NCI-H510A (cell line): Measurements from ENCODE around the gene NFAM1.

Experiments used
- DNase-seq: peaks from one replicate; lab custom pipeline; 2025; lab: John Stamatoyannopoulos, UW

The NFAM1 gene

DNA sequence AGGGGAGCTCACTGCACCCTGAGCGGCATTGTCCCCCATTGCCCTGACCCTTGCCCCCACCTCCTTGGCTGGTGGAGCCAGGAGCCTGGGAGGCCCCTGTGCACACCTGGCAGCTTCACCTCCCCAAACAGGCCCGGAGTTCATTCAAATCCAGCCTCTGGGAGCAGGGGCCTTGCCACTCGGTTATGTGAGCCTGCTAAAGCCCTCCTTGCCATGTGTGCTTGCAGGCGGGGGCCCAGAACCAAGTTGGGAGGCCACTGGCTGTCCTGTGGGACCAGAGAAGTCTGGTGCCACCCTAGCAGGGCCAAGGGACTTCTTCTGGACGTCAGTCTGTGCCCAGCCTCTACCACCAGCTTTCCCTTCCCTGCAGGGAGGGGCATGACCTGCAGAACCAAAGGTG lies 48.9 kb downstream of the NFAM1 start:
- no peak for DNase-seq

GRCh38 chr22:42380769-42381551 lies 51.2 kb downstream of the NFAM1 start:
- DNase-seq = no peak

- peak; percentile 16 for DNase-seq
These were observed 52.2 kb downstream of the NFAM1 start for GRCh38 chr22:42379966-42380537.

DNA sequence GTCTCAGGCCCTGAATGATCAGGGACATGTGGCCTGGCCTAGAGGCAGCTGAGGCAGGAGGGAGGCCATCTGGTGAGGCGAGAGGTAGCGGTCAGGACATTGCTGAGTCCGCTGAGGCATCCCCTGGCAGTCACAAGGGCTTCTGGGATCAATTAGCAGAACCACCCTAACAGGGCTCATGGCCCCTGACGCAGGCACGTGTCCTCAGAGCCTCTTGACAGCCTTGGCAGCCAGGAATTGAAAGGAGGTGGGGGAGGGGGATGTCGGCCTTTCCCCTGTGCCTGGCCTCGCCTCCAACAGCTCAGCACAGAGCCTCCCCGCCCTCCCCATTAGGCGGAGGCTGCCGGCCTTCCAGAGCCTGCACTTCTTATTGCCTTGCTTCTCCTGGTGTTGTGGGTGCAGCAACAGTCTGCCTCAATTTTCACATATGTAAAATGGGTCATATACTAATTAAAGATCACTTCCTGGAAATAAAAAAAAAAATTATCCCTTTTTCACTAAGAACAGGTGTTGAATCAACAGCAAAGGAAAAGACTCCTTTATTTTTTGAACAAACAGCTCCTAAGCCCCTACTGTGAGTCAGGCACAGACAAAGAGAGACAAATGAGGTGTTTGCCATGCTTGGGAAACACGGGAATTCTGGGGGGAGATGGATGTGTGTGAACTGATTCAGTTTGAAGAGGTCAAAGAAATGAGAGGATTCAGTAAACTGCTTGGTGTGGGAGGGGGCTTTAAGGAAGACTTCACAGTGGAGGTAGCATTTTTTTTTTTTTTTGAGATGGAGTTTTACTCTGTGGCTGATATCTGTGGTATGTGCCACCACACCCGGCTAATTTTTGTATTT lies 55.3 kb downstream of the NFAM1 start:
- peak; percentile 78 for DNase-seq

DNA sequence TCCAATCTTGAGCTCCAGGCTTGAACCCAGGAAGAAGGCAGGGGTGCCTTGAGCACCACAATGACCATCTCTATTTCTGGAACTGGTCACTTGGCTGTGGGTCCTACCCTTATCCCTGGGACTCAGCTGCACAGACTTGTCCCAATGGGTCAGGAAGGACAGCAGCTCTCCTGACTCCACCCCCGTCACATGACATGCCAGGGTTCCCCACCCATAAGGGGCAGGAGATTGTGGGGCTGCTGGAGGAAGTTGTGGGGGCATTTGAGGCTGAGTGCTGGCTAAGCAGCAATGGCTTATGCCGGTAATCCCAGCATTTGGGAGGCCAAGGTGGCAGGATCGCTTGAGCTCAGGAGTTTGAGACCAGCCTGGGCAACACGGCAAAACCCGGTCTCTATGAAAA lies 56.2 kb downstream of the NFAM1 start:
- DNase-seq = no peak

DNA sequence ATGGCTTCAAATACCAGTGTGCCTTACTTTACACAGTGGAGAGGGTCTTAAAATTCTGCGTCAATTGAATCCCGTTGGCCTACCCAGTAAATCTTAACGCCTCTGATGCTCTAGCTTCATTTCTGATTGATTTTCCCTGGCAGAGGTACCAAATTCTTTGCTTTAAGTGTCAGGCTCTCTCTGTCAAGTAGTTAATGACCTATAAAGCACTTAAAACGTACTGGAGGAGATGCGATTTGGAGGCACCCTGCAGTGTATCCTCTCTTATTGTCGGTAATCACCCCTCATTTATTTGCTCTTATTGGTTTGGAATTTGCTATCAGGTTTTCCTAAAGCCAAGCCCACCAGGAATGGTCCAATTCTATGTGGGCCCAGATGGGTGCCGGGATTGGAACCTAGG lies 59.2 kb downstream of the NFAM1 start:
- DNase-seq = no peak

DNA sequence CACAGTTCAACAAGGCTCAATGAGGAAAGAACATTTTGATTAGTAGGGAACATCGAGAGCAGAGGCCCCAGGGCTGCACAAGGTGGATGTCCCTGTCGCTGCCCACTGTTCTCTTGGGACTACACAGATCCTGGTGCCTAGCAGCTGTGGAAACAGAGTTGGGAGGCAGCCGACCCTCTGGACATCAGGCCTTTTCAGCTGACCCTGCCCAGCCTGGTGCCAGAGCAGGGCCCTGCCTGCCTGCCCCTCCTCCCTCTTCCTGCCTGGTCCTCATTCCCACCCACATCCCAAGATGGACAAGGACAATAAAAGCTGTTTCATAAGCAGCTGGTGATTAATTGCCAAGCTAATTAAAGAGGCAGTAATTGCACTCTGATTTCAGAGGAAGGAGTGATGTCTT lies 60.7 kb downstream of the NFAM1 start:
- no peak for DNase-seq

GRCh38 chr22:42371099-42371498 lies 61.1 kb downstream of the NFAM1 start:
- no peak for DNase-seq

DNA sequence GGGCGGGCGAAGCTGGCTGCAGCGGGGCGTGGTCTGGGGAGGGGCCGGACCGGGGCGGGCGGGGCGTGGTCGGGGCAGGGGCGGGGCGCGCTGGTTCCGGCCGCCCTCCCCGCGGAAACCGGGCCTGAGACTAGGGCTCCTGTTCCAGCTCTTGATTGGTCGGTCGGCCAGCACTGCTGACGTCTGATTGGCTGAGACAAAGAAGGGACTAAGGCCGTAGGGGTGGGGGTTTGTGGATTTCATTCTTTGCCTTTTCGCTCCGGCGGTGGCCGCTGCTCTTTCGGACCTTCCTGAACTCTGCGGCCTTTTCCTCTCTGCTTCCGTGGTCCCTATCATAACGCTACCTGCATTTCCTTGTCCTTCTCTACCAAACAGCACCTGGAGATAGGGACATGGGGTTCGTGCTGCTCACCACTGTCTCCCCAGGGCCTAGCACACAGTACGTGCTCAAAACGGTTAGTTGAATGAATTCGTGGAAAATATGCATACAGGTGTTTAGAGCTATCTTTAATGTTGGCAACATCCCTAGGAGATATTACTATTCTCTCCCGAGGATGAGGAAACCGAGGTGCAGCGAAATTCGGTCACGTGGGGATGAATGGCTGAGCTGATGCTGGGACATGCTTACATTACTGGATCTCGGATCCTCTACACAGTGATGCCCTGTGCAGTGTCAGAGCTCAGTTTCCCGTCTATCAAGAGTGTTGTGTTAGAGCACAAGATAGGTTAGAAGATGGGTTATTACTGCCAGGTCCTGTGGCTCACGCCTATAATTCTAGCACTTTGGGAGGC lies 62.8 kb downstream of the NFAM1 start:
- peak; percentile 83 for DNase-seq

DNA sequence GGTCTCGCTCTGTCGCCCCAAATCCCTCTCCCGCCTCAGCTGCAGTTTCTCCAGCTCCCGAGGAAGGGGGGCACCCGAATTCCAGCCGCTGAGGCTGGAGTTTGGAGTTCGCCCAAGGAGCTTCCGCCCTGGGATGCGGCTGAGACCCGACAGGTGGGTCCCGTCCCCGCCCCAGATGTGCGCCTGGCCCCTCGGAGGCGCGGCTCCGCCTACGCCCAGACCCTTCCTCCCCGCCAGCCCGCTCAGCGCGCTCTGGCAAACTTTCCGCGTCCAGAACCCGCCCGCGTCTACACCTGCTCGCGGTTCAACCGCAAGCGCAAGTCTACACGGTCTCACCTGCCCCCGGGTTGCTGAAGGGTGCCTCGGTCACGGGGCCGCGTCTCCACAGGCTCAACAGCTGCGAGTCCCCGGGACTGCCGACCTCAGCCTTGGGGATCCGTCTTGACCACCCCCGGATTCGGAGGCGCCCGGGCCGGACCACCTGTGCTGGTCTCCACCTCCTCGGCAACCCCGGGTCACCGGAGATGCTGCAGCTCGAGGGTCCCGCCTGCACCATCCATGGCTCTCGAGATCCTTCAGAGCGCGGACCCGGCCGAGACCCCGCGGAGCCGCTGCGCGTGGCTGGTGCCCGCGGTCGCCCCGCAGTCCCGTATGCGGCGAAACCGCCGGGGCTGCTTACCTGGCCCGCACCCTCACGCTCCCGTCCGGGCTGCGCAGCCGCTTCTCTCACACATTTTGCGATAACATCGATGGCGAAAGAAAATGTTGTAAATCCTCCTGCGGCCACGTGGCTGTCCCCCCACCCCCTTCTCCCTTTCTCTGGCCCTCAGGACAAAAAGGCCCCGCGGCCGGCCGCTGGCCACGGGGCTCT lies 63.6 kb downstream of the NFAM1 start:
- peak; percentile 58 for DNase-seq

DNA sequence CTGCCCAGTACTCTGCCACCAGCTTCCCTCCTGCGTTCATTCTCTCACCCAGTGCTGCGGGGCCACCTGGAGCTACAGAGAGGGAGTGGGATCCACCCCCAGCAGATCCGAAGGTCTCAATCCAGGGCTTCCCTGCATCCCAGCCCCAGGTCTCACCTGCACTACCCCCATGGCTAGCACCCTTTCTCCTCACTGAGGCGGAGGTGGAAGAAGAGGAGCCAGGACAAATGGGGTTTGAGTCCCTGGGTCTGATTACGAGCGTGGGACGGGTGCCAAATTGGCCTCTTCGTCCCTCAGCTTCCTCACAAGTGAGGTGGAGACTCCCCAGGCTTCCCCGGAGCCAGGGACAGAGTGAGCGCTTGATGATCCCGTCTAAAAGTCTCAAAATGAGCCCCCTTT lies 64.2 kb downstream of the NFAM1 start:
- no peak for DNase-seq

DNA sequence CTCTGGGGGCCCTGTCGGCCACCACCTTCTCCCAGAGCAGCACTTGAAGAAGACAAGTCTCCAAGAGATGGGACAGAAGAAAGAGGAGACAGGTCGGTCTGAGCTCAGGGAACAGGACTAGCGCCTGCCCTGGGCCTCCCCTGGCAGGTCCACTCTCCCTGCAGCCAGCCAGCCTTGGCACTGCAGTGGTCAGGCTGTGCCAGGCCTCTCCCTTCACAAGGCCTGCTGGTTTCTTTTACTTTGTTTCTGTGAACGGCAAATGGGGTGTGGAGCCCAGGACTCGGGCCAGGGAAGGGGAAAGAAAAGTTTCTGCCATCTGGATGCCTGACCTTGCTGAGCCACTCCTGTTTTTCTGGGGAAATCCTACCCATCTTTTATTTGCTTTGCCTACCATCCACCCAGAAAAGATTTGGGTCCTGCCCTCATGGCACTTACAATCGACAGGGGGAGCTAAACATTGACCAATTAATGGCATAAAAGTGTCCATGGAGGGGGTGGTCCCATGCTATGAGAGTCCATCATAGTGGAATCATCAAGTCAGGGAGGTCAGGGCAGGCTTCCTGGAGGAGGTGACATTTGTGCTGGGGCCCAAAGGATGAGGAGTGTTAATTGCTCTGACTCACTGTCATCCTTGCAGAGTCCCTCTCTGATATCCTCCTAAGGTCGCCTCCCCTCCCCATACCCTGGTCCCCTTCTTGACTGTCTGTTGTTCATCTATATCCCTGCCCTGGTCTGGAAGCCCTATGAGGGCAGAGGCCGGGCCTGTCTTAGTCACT lies 65.2 kb downstream of the NFAM1 start:
- no peak for DNase-seq

- no peak for DNase-seq
These were observed 66.1 kb downstream of the NFAM1 start for GRCh38 chr22:42365942-42366695.

DNA sequence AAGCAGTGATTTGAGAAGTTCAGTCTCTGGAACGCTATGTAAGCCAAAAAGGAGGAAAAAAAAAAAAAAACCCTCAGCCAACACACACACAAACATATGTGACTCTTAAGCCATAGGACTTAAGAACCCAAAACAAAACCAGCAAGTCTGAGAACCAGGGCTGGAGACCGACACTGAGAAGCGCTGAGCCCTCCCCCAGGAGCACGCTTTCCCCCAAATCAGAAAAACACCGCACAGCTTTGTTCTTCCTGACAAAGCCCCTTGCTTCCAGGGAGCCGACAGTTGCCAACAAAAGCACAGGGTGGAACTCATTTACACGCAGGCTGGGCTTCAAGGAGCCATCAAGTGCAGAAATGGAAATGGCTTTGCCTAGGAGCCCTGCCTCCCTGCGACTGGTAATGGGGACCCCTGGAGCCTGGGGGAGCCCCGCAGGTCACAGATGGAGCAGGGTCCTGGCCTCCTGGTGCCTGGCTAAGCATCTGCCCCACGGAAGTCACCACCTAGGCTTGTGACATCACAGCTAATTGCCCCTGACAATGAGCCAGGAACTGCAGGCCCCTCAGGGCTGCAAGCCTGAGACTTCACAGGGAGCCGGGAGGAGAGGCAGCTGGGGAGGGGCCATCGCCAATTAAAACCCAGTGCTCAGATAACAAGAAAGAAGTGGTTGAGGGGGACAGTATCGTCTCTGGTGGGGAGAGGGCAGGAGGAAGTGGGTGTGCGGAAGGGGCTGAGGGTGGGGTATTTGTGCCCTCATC lies 66.9 kb downstream of the NFAM1 start:
- no peak for DNase-seq

DNA sequence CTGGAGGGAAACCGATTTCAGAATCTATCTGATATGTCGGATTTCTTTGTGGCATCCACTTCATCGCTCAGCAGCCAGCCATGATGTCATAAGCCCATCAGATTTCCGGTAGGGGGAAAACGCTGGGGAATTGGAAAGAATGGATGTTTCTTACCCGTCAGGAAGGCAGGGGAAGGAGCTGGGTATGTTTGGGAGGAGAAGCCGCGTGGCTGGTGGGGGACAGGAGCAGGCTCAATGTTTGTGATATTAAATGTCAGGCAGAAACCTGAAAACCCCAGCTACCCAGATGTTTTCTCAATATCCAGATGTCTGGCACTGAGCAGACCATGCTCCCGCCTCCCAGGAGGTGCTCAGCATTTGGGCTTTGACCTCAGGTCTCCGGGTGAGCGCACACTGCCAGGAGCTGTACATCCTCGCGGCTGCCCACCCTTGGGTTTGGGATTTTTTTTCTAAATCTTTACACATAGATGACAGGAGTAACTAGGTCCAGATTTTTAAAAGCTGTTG lies 67.5 kb downstream of the NFAM1 start:
- DNase-seq = no peak

- DNase-seq = no peak
These were observed 68.3 kb downstream of the NFAM1 start for GRCh38 chr22:42363892-42364291.

- no peak for DNase-seq
These were observed 70.7 kb downstream of the NFAM1 start for GRCh38 chr22:42361523-42361922.

- peak; percentile 60 for DNase-seq
These were observed 71.9 kb downstream of the NFAM1 start for GRCh38 chr22:42360348-42360747.
